Adrenal gland (tissue), 5 donors: ENCODE measurements around the gene TUBB4A.

Experiments used
- CTCF ChIP-seq, 6 experiments: fragments of 450-650 bp in 4 of 6; fragments of 200-600 bp in 2 of 6; sonication (generic) in 1 of 6; IDR thresholded peaks; 1 replicate in 5 of 6; 2 replicates in 1 of 6; pipeline versions ENCODE4 v1.5.1 to v1.8.0; 2016 to 2021; ENCODE audit warnings: antibody characterized with exemption in 6 of 6, mild to moderate bottlenecking in 2 of 6, moderate library complexity in 1 of 6
- POLR2A ChIP-seq, 2 donors: fragments of 450-650 bp; IDR thresholded peaks; one replicate each; pipeline ENCODE4 v1.6.1; 2017; ENCODE audit warnings: antibody characterized with exemption in 2 of 2, mild to moderate bottlenecking in 2 of 2, moderate library complexity in 1 of 2
- donor health status: DM: no; HTN: no; CAD: no.

- no peak for TF ChIP-seq POLR2A (IDR thresholded peaks at IDR 0.05)
- no peak for TF ChIP-seq CTCF (IDR thresholded peaks at IDR 0.05)
These were observed 12.6 kb downstream of the TUBB4A start for GRCh38 chr19:6489278-6490061.
